Lung (tissue), 12 donors: ENCODE data around the gene ANKRD52. TPM values are rescaled to one million over a fixed set of nuclear protein-coding genes. Genes with fewer than 3 reads are reported as not detected.

Experiments used
- ATAC-seq: fragments of 200-7000 bp; cut with Tn5 transposase; one replicate; pipeline ENCODE4 v1.9.1; 2020; ENCODE audit warnings: moderate number of reproducible peaks; ENCODE audit not compliant: insufficient read depth, low FRiP score
- DNase-seq, 3 donors: peaks; one replicate each; pipeline ENCODE4 v3.0.0-alpha.2; 2013 to 2017
- H3K27ac ChIP-seq, 2 donors: one replicate each; pipeline ENCODE4 v1.5.1; 2013; ENCODE audit warnings: mild to moderate bottlenecking in 2 of 2, moderate library complexity in 2 of 2, control low read depth in 1 of 2, inconsistent platforms in 1 of 2, low read depth in 1 of 2, low read length in 1 of 2
- H3K27me3 ChIP-seq, 3 donors: one replicate each; pipeline ENCODE4 v1.5.1; 2013; ENCODE audit warnings: low read length in 2 of 3; ENCODE audit not compliant: control insufficient read depth in 3 of 3, insufficient read depth in 3 of 3
- H3K36me3 ChIP-seq, 4 donors: one replicate each; pipeline ENCODE4 v1.5.1; 2013; ENCODE audit warnings: low read length in 4 of 4, mild to moderate bottlenecking in 1 of 4, moderate library complexity in 1 of 4; ENCODE audit not compliant: control insufficient read depth in 4 of 4, insufficient read depth in 4 of 4
- H3K4me1 ChIP-seq, 5 donors: one replicate each; pipeline ENCODE4 v1.5.1; 2013; ENCODE audit warnings: low read length in 5 of 5, mild to moderate bottlenecking in 2 of 5, moderate library complexity in 1 of 5; ENCODE audit not compliant: control insufficient read depth in 5 of 5, insufficient read depth in 5 of 5
- H3K4me3 ChIP-seq: one replicate; pipeline ENCODE4 v1.5.1; 2013; ENCODE audit warnings: mild to moderate bottlenecking, control low read depth, moderate library complexity
- H3K9ac ChIP-seq, 2 donors: one replicate each; pipeline ENCODE4 v1.5.1; 2013; ENCODE audit warnings: low read length in 2 of 2, control low read depth in 1 of 2; ENCODE audit not compliant: insufficient read depth in 1 of 2
- H3K9me3 ChIP-seq, 4 donors: one replicate each; pipeline ENCODE4 v1.5.1; 2013; ENCODE audit warnings: low read length in 3 of 4, mild to moderate bottlenecking in 1 of 4, moderate library complexity in 1 of 4; ENCODE audit not compliant: control insufficient read depth in 4 of 4, insufficient read depth in 3 of 4
- WGBS, 2 donors: extraction: QIAGEN DNeasy Blood & Tissue Kit; methylation state at CpG; one replicate each; pipeline ENCODE4 v1.1.7; 2013; 5-methylcytosine and 5-hydroxymethylcytosine counted together
- polyA plus RNA-seq, 2 donors: library from polyadenylated mRNA; stranded (reverse); fragments of 200-250 nt; gene quantifications; one replicate each; pipeline ENCODE4 v1.2.1, GENCODE V29; 2013
- total RNA-seq, 2 donors: library from RNA; depleted of rRNA in 1 of 2; stranded (reverse); fragments of >200 nt in 1 of 2; gene quantifications; one replicate each; pipeline ENCODE4 v1.2.1, GENCODE V29; 2014 to 2021
- TF ChIP-seq, protein P1 (sequence below): IDR thresholded peaks from 2 replicates; pipeline ENCODE4 v1.5.1; 2012; ENCODE audit warnings: mild to moderate bottlenecking; ENCODE audit errors: control extremely low read depth, extremely low read depth
- donor health status: control.
- donor health status: control.
- donor health status: Bipolar disorder and iron deficiency.
- donor health status: healthy.
- donor health status: DM: yes; HTN: yes; CAD: no.

ANKRD52 gene
- total and polyA plus RNA-seq, 4 donors = 9.2 to 38.1 (median 17.9) TPM

DNA sequence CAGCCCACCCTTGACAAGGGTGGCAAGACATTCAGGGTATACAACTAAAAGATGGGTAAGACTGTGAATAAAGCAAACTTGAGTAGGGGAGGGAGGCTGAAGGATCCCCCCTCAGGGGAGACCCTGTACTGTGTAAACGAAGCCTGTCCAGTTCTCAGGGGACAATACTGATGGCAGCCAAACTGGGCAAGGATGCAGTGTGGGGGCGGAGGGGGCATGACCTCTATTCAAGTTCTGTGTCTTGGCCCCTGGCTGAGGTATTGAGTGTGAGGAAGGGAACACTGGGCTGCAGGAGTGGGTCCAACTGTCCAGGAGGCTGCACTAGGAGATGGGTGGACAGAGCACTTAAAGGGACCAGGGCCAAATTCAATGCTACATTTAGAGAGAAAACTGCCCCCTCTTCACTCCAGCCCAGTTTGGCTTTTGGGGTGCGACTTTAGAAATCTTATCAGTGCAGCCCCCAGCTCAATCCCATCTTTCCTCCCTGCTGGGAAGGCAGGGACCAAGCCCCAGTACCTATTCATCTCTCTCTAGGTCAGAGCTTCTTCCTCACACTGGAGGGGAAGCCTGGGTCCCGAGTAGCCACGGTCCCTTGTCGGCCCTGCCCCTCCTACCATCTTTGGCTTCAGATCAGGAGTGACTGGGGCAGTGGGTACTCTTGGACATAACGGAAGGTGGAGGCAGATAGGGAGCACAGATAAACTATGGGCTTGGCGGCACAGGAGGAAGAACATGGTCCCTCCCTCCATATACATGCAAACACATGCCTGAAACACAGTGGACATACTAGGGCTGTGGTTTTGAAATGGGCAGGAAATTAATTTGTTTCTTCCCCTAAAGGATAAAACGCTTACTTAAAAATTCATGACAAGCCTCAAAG is 16.5 kb downstream of the ANKRD52 start:
- peaks cover 0 to 8% (median 0%) of the 10 kb centered on the region in 5 donors for H3K4me1 ChIP-seq
- no peak overlapping the region for H3K4me3 ChIP-seq
- TF ChIP-seq, protein P1, sequence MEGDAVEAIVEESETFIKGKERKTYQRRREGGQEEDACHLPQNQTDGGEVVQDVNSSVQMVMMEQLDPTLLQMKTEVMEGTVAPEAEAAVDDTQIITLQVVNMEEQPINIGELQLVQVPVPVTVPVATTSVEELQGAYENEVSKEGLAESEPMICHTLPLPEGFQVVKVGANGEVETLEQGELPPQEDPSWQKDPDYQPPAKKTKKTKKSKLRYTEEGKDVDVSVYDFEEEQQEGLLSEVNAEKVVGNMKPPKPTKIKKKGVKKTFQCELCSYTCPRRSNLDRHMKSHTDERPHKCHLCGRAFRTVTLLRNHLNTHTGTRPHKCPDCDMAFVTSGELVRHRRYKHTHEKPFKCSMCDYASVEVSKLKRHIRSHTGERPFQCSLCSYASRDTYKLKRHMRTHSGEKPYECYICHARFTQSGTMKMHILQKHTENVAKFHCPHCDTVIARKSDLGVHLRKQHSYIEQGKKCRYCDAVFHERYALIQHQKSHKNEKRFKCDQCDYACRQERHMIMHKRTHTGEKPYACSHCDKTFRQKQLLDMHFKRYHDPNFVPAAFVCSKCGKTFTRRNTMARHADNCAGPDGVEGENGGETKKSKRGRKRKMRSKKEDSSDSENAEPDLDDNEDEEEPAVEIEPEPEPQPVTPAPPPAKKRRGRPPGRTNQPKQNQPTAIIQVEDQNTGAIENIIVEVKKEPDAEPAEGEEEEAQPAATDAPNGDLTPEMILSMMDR = no peak
- ATAC-seq = no peak
- H3K27me3 ChIP-seq = no peaks in the 10 kb centered on the region
- WGBS, 2 donors = 83 to 92% methylated on average over 9 of the region's 9 CpGs
- no peak overlapping the region for H3K9ac ChIP-seq
- H3K9me3 ChIP-seq = no peaks in the 10 kb centered on the region
- DNase-seq = no peak
- H3K27ac ChIP-seq = no peak overlapping the region
- H3K36me3 ChIP-seq = peaks cover 22 to 79% (median 33%) of the 10 kb centered on the region in 4 donors

DNA sequence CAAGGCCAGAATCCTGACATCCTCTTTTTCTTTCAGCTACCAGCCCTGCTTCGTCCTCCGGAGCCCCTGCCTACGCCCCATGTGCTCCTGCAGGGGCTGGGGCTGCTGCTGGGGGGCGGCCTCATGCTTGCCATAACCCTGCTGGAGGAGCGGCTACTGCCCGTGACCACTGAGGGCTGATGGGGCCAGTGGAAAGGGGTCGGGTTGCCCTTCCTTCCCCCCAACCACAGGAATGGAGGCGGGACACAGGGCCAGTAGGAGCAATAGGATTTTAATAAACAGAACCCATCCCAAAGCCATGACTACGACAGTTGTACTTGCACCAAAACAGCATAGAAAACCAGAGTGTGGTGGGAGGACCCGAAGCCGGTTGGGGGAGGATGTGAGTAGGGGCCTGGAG is 20.6 kb downstream of the ANKRD52 start:
- Histone ChIP-seq H3K27me3 (no peaks in the 10 kb centered on the region), H3K4me1 (no peaks in the 10 kb centered on the region), H3K36me3 (peaks cover 4 to 54% (median 15%) of the 10 kb centered on the region in 4 donors), H3K27ac (no peak overlapping the region), H3K4me3 (no peak overlapping the region), H3K9ac (no peak overlapping the region), H3K9me3 (no peaks in the 10 kb centered on the region)
- DNase-seq (no peak), ATAC-seq (no peak)
- 79 to 84% methylated on average over 11 of the region's 11 CpGs for WGBS, 2 donors
- TF ChIP-seq, protein P1 = no peak

DNA sequence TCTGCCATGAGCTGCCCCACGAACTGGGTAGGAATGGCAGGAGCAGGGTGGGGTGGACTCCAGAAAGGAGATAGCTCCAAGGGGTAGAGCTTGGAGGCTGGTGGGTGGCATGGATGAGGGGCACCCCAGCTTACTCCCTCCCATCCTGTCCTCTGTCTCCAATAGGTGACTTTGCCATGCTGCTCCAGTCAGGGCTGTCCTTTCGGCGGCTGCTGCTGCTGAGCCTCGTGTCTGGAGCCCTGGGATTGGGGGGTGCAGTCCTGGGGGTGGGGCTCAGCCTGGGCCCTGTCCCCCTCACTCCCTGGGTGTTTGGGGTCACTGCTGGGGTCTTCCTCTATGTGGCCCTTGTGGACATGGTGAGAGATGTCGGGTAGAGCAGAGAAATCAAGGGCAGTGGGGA is 21.2 kb downstream of the ANKRD52 start:
- DNase-seq (no peak), ATAC-seq (no peak)

More for the DNA sequence above, 21.2 kb downstream of the ANKRD52 start:
- WGBS, 2 donors = 75 to 80% methylated on average over 5 of the region's 5 CpGs
- TF ChIP-seq, protein P1 = no peak
- Histone ChIP-seq H3K9ac (no peak overlapping the region), H3K27ac (no peak overlapping the region), H3K36me3 (peaks cover 4 to 48% (median 12%) of the 10 kb centered on the region in 4 donors), H3K27me3 (no peaks in the 10 kb centered on the region), H3K4me3 (no peak overlapping the region), H3K4me1 (no peaks in the 10 kb centered on the region), H3K9me3 (no peaks in the 10 kb centered on the region)
